ENCODE measurements around the gene HMGCS2. TPM values are rescaled to one million over a fixed set of nuclear protein-coding genes. Genes with fewer than 3 reads are reported as not detected.

The HMGCS2 gene
- total and polyA plus RNA-seq, 2 donors (not counting 1 experiment from before 2014, with no cell fraction given): not detected

DNA sequence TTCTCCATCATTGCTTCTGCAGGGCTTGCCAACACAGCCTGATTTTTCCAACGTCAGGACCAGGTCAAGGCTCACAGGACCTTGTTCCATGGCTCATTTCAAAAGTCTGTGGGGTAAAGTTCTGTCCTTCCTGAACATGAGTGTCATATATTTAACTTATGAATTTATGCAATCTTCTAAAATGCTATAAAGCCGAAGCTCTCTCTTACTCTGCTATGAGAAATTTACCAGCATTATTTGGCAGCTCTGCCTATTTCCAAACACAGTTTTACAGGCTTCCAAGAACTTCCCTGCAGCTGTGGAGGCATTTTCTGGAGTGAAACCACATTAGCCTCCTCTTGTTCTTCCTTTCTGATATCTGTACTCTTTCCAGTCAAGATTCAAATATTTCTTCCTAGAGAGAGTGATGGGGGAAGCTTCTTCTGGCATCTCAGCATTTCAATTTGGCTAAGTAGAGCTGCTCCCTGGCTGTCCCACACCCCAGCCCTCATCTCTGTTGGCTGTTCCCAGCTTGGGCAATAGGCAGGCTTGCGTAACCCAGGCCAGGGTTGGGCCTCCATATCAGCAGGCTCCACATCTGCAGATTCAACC is 15.6 kb upstream of the HMGCS2 start:
- 80% methylated on average over 1 of the region's 3 CpGs for WGBS (ENCODE audit: insufficient coverage)
- H3K9me3 Mint-ChIP-seq (ENCODE audit: insufficient read depth): no peaks in the 10 kb centered on the region
- H3K27me3 Mint-ChIP-seq: peaks cover 19% of the 10 kb centered on the region
- H3K27ac ChIP-seq (ENCODE audit: low read length in 2 of 2): no peak overlapping the region
- TF ChIP-seq, protein P1, sequence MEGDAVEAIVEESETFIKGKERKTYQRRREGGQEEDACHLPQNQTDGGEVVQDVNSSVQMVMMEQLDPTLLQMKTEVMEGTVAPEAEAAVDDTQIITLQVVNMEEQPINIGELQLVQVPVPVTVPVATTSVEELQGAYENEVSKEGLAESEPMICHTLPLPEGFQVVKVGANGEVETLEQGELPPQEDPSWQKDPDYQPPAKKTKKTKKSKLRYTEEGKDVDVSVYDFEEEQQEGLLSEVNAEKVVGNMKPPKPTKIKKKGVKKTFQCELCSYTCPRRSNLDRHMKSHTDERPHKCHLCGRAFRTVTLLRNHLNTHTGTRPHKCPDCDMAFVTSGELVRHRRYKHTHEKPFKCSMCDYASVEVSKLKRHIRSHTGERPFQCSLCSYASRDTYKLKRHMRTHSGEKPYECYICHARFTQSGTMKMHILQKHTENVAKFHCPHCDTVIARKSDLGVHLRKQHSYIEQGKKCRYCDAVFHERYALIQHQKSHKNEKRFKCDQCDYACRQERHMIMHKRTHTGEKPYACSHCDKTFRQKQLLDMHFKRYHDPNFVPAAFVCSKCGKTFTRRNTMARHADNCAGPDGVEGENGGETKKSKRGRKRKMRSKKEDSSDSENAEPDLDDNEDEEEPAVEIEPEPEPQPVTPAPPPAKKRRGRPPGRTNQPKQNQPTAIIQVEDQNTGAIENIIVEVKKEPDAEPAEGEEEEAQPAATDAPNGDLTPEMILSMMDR (IDR thresholded peaks at IDR 0.05): no peak
- TF ChIP-seq EZH2 (IDR thresholded peaks at IDR 0.05; ENCODE audit: borderline replicate concordance, insufficient read depth, low read depth, low read length, poor library complexity, severe bottlenecking): no peak
- no peak overlapping the region for H3K4me2 ChIP-seq (replicated peaks; ENCODE audit: low read depth, low read length, poor library complexity, severe bottlenecking)
- no peak for DNase-seq
- no peaks in the 10 kb centered on the region for H3K36me3 ChIP-seq (replicated peaks in 1 of 2; ENCODE audit: control extremely low read depth in 1 of 2, control insufficient read depth in 1 of 2, extremely low read depth in 1 of 2, insufficient read depth in 2 of 2, low read length in 1 of 2)
- no peak overlapping the region for H3K27ac Mint-ChIP-seq
- H3K79me2 ChIP-seq (ENCODE audit: control insufficient read depth, insufficient read depth, low read length): no peaks in the 10 kb centered on the region
- no peak overlapping the region for H2AFZ ChIP-seq (ENCODE audit: insufficient read depth, low read depth, low read length, poor library complexity, severe bottlenecking)
- H3K4me3 Mint-ChIP-seq: no peak overlapping the region
- intact Hi-C loops (cut with micrococcal nuclease): no loop called here
- no peak for ATAC-seq (ENCODE audit: low read depth)
- H3K9me3 ChIP-seq (ENCODE audit: control extremely low read depth in 1 of 3, control insufficient read depth in 2 of 3, insufficient read depth in 1 of 3, low read length in 2 of 3): no peaks in the 10 kb centered on the region
- peaks cover 0 to 2% (median 0%) of the 10 kb centered on the region in 4 experiments for H3K27me3 ChIP-seq (replicated peaks in 1 of 4; ENCODE audit: control extremely low read depth in 1 of 4, control insufficient read depth in 3 of 4, insufficient read depth in 4 of 4, low read length in 3 of 4)
- H3K9ac ChIP-seq (ENCODE audit: low read length): no peak overlapping the region
- no peaks in the 10 kb centered on the region for H3K4me1 ChIP-seq (ENCODE audit: control insufficient read depth in 2 of 2, insufficient read depth in 2 of 2, low read length in 2 of 2)
- H3K4me1 Mint-ChIP-seq: no peaks in the 10 kb centered on the region
- H4K20me1 ChIP-seq (ENCODE audit: control insufficient read depth, insufficient read depth, low read length, poor library complexity, severe bottlenecking): no peaks in the 10 kb centered on the region
- ChIA-PET CTCF (no interaction called here), POLR2A (no interaction called here)
- H3K4me3 ChIP-seq (ENCODE audit: control extremely low read depth in 1 of 5, extremely low read depth in 1 of 5, insufficient read depth in 1 of 5, low read depth in 2 of 5, low read length in 4 of 5): no peak overlapping the region

DNA sequence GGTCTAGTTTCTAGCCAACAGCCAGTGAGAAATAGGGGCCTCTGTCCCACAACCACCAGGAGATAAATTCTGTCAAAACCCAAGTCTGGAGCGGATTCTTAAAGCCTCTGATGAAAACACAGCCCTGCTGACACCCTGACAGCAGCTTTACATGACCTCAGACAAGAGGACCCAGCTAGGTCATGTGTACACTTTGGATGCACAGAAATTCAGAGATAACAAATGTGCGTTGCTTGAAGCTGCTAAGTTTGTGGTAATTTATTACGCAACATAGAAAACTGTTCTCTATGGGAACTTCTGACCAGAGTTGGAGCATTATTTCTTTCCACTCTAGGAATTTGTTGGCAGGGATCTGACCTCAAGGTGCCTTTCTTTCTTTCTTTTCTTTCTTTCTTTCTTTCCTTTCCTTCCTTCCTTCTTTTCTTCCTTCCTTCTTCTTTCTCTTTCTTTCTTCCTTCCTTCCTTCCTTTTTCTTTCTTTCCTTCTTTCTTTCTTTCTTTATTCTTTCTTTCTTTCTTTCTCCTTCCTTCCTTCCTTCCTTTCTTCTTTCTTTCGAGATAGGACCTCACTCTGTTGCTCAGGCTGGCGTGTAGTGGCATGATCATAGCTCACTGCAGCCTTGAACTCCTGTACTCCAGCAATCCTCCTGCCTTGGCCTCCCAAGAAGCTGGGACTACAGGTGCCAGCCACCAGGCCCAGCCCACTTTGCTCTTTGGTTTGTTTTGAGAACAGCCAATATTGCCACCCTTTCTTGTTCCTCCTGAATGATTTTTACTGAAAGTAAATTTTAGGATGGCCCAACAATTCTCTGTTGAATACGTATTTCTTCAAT is 14.9 kb upstream of the HMGCS2 start:
- WGBS (ENCODE audit: insufficient coverage): 82% methylated on average over 4 of the region's 6 CpGs
- H3K4me1 Mint-ChIP-seq: no peaks in the 10 kb centered on the region

More for the DNA sequence above, 14.9 kb upstream of the HMGCS2 start:
- H3K4me2 ChIP-seq (replicated peaks; ENCODE audit: low read depth, low read length, poor library complexity, severe bottlenecking): no peak overlapping the region
- H3K4me1 ChIP-seq (ENCODE audit: control insufficient read depth in 2 of 2, insufficient read depth in 2 of 2, low read length in 2 of 2): no peaks in the 10 kb centered on the region
- CTCF ChIA-PET: no interaction called here
- ATAC-seq (ENCODE audit: low read depth): no peak
- intact Hi-C loops (cut with micrococcal nuclease): no loop called here
- H3K79me2 ChIP-seq (ENCODE audit: control insufficient read depth, insufficient read depth, low read length): no peaks in the 10 kb centered on the region
- Mint-ChIP-seq H3K27ac (no peak overlapping the region), H3K9me3 (ENCODE audit: insufficient read depth) (no peaks in the 10 kb centered on the region), H3K27me3 (peaks cover 19% of the 10 kb centered on the region), H3K4me3 (no peak overlapping the region)
- H2AFZ ChIP-seq (ENCODE audit: insufficient read depth, low read depth, low read length, poor library complexity, severe bottlenecking): no peak overlapping the region
- TF ChIP-seq, protein P1 (IDR thresholded peaks at IDR 0.05): no peak
- no peak for TF ChIP-seq EZH2 (IDR thresholded peaks at IDR 0.05; ENCODE audit: borderline replicate concordance, insufficient read depth, low read depth, low read length, poor library complexity, severe bottlenecking)
- H3K36me3 ChIP-seq (replicated peaks in 1 of 2; ENCODE audit: control extremely low read depth in 1 of 2, control insufficient read depth in 1 of 2, extremely low read depth in 1 of 2, insufficient read depth in 2 of 2, low read length in 1 of 2): no peaks in the 10 kb centered on the region
- DNase-seq: no peak
- no peak overlapping the region for H3K9ac ChIP-seq (ENCODE audit: low read length)
- H3K27me3 ChIP-seq (replicated peaks in 1 of 4; ENCODE audit: control extremely low read depth in 1 of 4, control insufficient read depth in 3 of 4, insufficient read depth in 4 of 4, low read length in 3 of 4): peaks cover 0 to 2% (median 0%) of the 10 kb centered on the region in 4 experiments
- H4K20me1 ChIP-seq (ENCODE audit: control insufficient read depth, insufficient read depth, low read length, poor library complexity, severe bottlenecking): no peaks in the 10 kb centered on the region
- H3K9me3 ChIP-seq (ENCODE audit: control extremely low read depth in 1 of 3, control insufficient read depth in 2 of 3, insufficient read depth in 1 of 3, low read length in 2 of 3): no peaks in the 10 kb centered on the region
- no peak overlapping the region for H3K4me3 ChIP-seq (ENCODE audit: control extremely low read depth in 1 of 5, extremely low read depth in 1 of 5, insufficient read depth in 1 of 5, low read depth in 2 of 5, low read length in 4 of 5)
- POLR2A ChIA-PET: no interaction called here
- no peak overlapping the region for H3K27ac ChIP-seq (ENCODE audit: low read length in 2 of 2)
